H9 (cell line): ENCODE data around the gene HIRA. TPM values are rescaled to one million over a fixed set of nuclear protein-coding genes. Genes with fewer than 3 reads are reported as not detected.

Experiments used
- DNase-seq: peaks from one replicate; pipeline ENCODE4 v3.0.0-alpha.2; 2017
- H2AFZ ChIP-seq: one replicate; pipeline ENCODE4 v1.6.1; 2013; ENCODE audit warnings: mild to moderate bottlenecking, low read length, control low read depth, moderate library complexity
- H2AK5ac ChIP-seq: 2 replicates; pipeline ENCODE4 v1.6.1; 2013; ENCODE audit warnings: low read length, control low read depth, mixed read lengths; ENCODE audit not compliant: insufficient read length
- H2BK120ac ChIP-seq: one replicate; pipeline ENCODE4 v1.6.1; 2013; ENCODE audit warnings: low read depth, mild to moderate bottlenecking, low read length, control low read depth, inconsistent platforms; ENCODE audit not compliant: poor library complexity, severe bottlenecking
- H2BK12ac ChIP-seq: 2 replicates; pipeline ENCODE4 v1.6.1; 2013; ENCODE audit warnings: low read length, control low read depth, mixed read lengths, low read depth; ENCODE audit not compliant: insufficient read length
- H2BK15ac ChIP-seq: 2 replicates; pipeline ENCODE4 v1.6.1; 2013; ENCODE audit warnings: low read depth, low read length, control low read depth
- H2BK20ac ChIP-seq: one replicate; pipeline ENCODE4 v1.6.1; 2013; ENCODE audit warnings: low read depth, mild to moderate bottlenecking, low read length, control low read depth, inconsistent platforms; ENCODE audit not compliant: poor library complexity, severe bottlenecking
- H2BK5ac ChIP-seq: 2 replicates; pipeline ENCODE4 v1.6.1; 2013; ENCODE audit warnings: low read length, control low read depth, mixed read lengths; ENCODE audit not compliant: insufficient read length
- H3K14ac ChIP-seq: 2 replicates; pipeline ENCODE4 v1.6.1; 2013; ENCODE audit warnings: low read length, control low read depth; ENCODE audit not compliant: insufficient read depth
- H3K18ac ChIP-seq: 2 replicates; pipeline ENCODE4 v1.6.1; 2013; ENCODE audit warnings: low read depth, mild to moderate bottlenecking, mixed read lengths, low read length, control low read depth; ENCODE audit not compliant: insufficient read length
- H3K23ac ChIP-seq: 2 replicates; pipeline ENCODE4 v1.6.1; 2013; ENCODE audit warnings: low read length, control low read depth, mixed read lengths, low read depth; ENCODE audit not compliant: insufficient read length
- H3K23me2 ChIP-seq: 2 replicates; pipeline ENCODE4 v1.6.1; 2013; ENCODE audit warnings: low read depth, mild to moderate bottlenecking, mixed read lengths, low read length, control low read depth; ENCODE audit not compliant: insufficient read length, poor library complexity, severe bottlenecking
- H3K27ac ChIP-seq: 2 replicates; pipeline ENCODE4 v1.5.1; 2013; ENCODE audit warnings: low read length, control low read depth, mixed read lengths, low read depth; ENCODE audit not compliant: insufficient read length
- H3K27me3 ChIP-seq: 2 replicates; pipeline ENCODE4 v1.6.1; 2013; ENCODE audit warnings: low read length, control low read depth, inconsistent platforms; ENCODE audit not compliant: insufficient read depth
- H3K4ac ChIP-seq: 2 replicates; pipeline ENCODE4 v1.6.1; 2013; ENCODE audit warnings: low read depth, mild to moderate bottlenecking, control low read depth, inconsistent platforms, low read length, moderate library complexity
- H3K4me1 ChIP-seq: 2 replicates; pipeline ENCODE4 v1.6.1; 2013; ENCODE audit warnings: low read length, control low read depth, inconsistent platforms; ENCODE audit not compliant: insufficient read depth
- H3K4me2 ChIP-seq: 2 replicates; pipeline ENCODE4 v1.6.1; 2013; ENCODE audit warnings: low read length, control low read depth, mixed read lengths; ENCODE audit not compliant: insufficient read length, insufficient read depth
- H3K56ac ChIP-seq: 2 replicates; pipeline ENCODE4 v1.6.1; 2013; ENCODE audit warnings: low read depth, mild to moderate bottlenecking, mixed read lengths, low read length, control low read depth; ENCODE audit not compliant: insufficient read length
- H3K79me1 ChIP-seq: 2 replicates; pipeline ENCODE4 v1.6.1; 2013; ENCODE audit warnings: low read depth, mild to moderate bottlenecking, moderate library complexity, low read length, control low read depth, inconsistent platforms; ENCODE audit not compliant: insufficient read depth, poor library complexity, severe bottlenecking
- H3K79me2 ChIP-seq: 2 replicates; pipeline ENCODE4 v1.6.1; 2013; ENCODE audit warnings: low read length, control low read depth, inconsistent platforms; ENCODE audit not compliant: insufficient read depth
- H3K9ac ChIP-seq: 2 replicates; pipeline ENCODE4 v1.6.1; 2013; ENCODE audit warnings: low read length, control low read depth, mixed read lengths; ENCODE audit not compliant: insufficient read length; ENCODE audit errors: extremely low read depth
- H3K9me3 ChIP-seq: one replicate; pipeline ENCODE4 v1.6.1; 2013; ENCODE audit warnings: low read depth, low read length, inconsistent platforms; ENCODE audit not compliant: control insufficient read depth
- H3T11ph ChIP-seq: one replicate; pipeline ENCODE4 v1.6.1; 2013; ENCODE audit warnings: mild to moderate bottlenecking, low read length, control low read depth, inconsistent platforms
- H4K20me1 ChIP-seq: one replicate; pipeline ENCODE4 v1.6.1; 2013; ENCODE audit not compliant: control insufficient read depth, insufficient read length, insufficient read depth
- H4K5ac ChIP-seq: 2 replicates; pipeline ENCODE4 v1.6.1; 2013; ENCODE audit warnings: low read depth, mild to moderate bottlenecking, mixed read lengths, low read length, control low read depth; ENCODE audit not compliant: insufficient read length
- H4K8ac ChIP-seq: replicated peaks from 2 replicates; pipeline ENCODE4 v1.6.1; 2013; ENCODE audit warnings: low read length, control low read depth, mixed read lengths, low read depth; ENCODE audit not compliant: insufficient read length
- H4K91ac ChIP-seq: 2 replicates; pipeline ENCODE4 v1.6.1; 2013; ENCODE audit warnings: low read depth, mild to moderate bottlenecking, moderate library complexity, mixed read lengths, low read length, control low read depth; ENCODE audit not compliant: insufficient read length
- H3K27ac Mint-ChIP-seq, 3 experiments: 2 replicates in 2 of 3; 3 replicates in 1 of 3; pipeline ENCODE4 v1.8.0; 2020 to 2021; ENCODE audit warnings: mixed read lengths in 3 of 3, mild to moderate bottlenecking in 1 of 3, moderate library complexity in 1 of 3
- H3K27me3 Mint-ChIP-seq: 2 replicates; pipeline ENCODE4 v1.8.0; 2021; ENCODE audit warnings: low read depth, mild to moderate bottlenecking, moderate library complexity, mixed read lengths
- H3K36me3 Mint-ChIP-seq, 3 experiments: 2 replicates in 2 of 3; 3 replicates in 1 of 3; pipeline ENCODE4 v1.8.0; 2020 to 2021; ENCODE audit warnings: low read depth in 3 of 3, mixed read lengths in 3 of 3; ENCODE audit not compliant: insufficient read depth in 1 of 3
- H3K4me1 Mint-ChIP-seq, 2 experiments: 2 replicates each; pipeline ENCODE4 v1.8.0; 2020; ENCODE audit warnings: mixed read lengths in 2 of 2
- H3K4me3 Mint-ChIP-seq, 2 experiments: 2 replicates in 1 of 2; 3 replicates in 1 of 2; pipeline ENCODE4 v1.8.0; 2020 to 2021; ENCODE audit warnings: mild to moderate bottlenecking in 2 of 2, mixed read lengths in 2 of 2, moderate library complexity in 1 of 2
- H3K9me3 Mint-ChIP-seq, 2 experiments: 2 replicates in 1 of 2; 3 replicates in 1 of 2; pipeline ENCODE4 v1.8.0; 2020; ENCODE audit warnings: mild to moderate bottlenecking in 2 of 2, mixed read lengths in 2 of 2, moderate library complexity in 1 of 2
- WGBS: extraction: QIAGEN DNeasy Blood & Tissue Kit; methylation state at CpG from one replicate; pipeline ENCODE4 v1.1.7; 2013; ENCODE audit warnings: missing lambda C conversion rate, low lambda C conversion rate, mixed read lengths; ENCODE audit not compliant: insufficient read length; ENCODE audit errors: extremely low coverage; 5-methylcytosine and 5-hydroxymethylcytosine counted together
- total RNA-seq: library from RNA; stranded (reverse); gene quantifications from 2 replicates; pipeline ENCODE4 v1.2.1, GENCODE V29; 2021
- TF ChIP-seq, protein P1 (sequence below): fragments of 200-600 bp; sonication (generic); conservative IDR thresholded peaks from 3 replicates; pipeline ENCODE4 v1.8.0; 2021; ENCODE audit warnings: antibody characterized with exemption, mild to moderate bottlenecking

HIRA gene
- total RNA-seq, 1 experiment from 2014 or later = 51.9 TPM

DNA sequence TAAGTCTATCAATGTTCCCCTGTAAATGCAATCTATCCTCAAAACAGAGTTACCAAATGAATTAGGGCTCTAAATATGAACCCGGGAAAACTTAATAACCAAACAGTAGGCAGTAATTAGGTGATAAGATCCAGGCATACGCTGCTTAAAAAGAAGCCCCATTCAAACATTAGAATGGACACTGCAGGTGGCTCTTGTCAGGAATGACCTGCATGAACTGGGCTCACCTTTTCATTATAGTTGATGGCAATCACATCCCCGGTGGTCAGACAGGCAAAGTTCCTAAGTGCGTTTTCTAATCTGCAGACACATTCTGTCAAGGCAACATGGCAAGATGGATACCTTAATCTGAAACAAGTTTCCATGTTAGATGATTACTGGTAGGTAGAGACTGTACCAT, 33.4 kb upstream of the HIRA start:
- Histone ChIP-seq H3K79me1 (no peaks in the 10 kb centered on the region), H3K23ac (no peak overlapping the region), H3K23me2 (no peaks in the 10 kb centered on the region), H4K5ac (no peak overlapping the region), H2BK120ac (no peak overlapping the region), H3K4me1 (no peaks in the 10 kb centered on the region), H3K27ac (no peak overlapping the region), H2BK5ac (no peak overlapping the region), H3K4ac (no peak overlapping the region), H2BK15ac (no peak overlapping the region), H2AFZ (no peak overlapping the region), H3K18ac (no peak overlapping the region), H3K27me3 (no peaks in the 10 kb centered on the region), H3K9ac (no peak overlapping the region), H4K8ac (no peak overlapping the region), H4K91ac (no peak overlapping the region), H3K56ac (no peak overlapping the region), H2AK5ac (no peak overlapping the region), H4K20me1 (no peaks in the 10 kb centered on the region), H3K79me2 (no peaks in the 10 kb centered on the region), H3K4me2 (no peak overlapping the region), H3K9me3 (no peaks in the 10 kb centered on the region), H3T11ph (no peak overlapping the region), H2BK20ac (no peak overlapping the region), H3K14ac (no peak overlapping the region), H2BK12ac (no peak overlapping the region)
- H3K9me3 Mint-ChIP-seq = no peaks in the 10 kb centered on the region; a peak in 1 of 5 replicates
- TF ChIP-seq, protein P1, sequence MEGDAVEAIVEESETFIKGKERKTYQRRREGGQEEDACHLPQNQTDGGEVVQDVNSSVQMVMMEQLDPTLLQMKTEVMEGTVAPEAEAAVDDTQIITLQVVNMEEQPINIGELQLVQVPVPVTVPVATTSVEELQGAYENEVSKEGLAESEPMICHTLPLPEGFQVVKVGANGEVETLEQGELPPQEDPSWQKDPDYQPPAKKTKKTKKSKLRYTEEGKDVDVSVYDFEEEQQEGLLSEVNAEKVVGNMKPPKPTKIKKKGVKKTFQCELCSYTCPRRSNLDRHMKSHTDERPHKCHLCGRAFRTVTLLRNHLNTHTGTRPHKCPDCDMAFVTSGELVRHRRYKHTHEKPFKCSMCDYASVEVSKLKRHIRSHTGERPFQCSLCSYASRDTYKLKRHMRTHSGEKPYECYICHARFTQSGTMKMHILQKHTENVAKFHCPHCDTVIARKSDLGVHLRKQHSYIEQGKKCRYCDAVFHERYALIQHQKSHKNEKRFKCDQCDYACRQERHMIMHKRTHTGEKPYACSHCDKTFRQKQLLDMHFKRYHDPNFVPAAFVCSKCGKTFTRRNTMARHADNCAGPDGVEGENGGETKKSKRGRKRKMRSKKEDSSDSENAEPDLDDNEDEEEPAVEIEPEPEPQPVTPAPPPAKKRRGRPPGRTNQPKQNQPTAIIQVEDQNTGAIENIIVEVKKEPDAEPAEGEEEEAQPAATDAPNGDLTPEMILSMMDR = no peak
- no peaks in the 10 kb centered on the region for H3K4me1 Mint-ChIP-seq
- peaks cover 27 to 85% (median 51%) of the 10 kb centered on the region in 3 experiments; a peak in 6 of 7 replicates for H3K36me3 Mint-ChIP-seq
- H3K27ac Mint-ChIP-seq = no peak overlapping the region
- no peak overlapping the region for H3K4me3 Mint-ChIP-seq
- WGBS = no CpG with 5 or more reads among the region's 4 CpGs
- H3K27me3 Mint-ChIP-seq = no peaks in the 10 kb centered on the region; the same call in 1 of the 2 replicates
- DNase-seq = no peak
